ENCODE results near the gene POC5. TPM values are rescaled to one million over a fixed set of nuclear protein-coding genes. Genes with fewer than 3 reads are reported as not detected.

Gene POC5
- total and polyA plus RNA-seq, 2 experiments from 2014 or later: 16.2 to 25.9 TPM

DNA sequence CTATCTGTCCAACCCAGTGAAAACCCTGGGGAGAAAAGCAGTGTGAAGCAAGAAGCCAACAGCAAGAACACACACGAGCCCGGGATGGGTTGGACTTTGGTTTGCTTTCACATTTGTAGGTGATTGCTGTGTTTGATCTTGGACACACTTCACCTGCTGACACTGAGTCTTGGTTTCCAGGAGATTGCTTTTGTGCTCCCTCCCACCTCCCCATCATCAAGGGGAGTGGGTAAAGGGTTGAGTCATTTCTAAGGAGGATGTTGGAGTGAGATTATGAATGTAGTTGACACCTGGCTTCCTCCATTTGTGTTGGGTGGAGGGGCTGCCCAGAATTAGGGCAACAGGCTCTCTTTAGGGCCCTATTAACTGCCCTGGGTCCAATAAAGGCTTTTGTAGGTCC is 68.5 kb downstream of the POC5 start:
- no peaks in the 10 kb centered on the region for H3K79me2 ChIP-seq (replicated peaks; ENCODE audit: insufficient read depth)
- no peaks in the 10 kb centered on the region for H3F3A ChIP-seq (replicated peaks; ENCODE audit: low read depth)
- no peaks in the 10 kb centered on the region for H3K9me2 ChIP-seq (ENCODE audit: insufficient read depth)
- no peaks in the 10 kb centered on the region for H3K27me3 ChIP-seq (ENCODE audit: insufficient read depth)
- no peak overlapping the region for H3K27ac ChIP-seq (ENCODE audit: low read depth)
- no peak overlapping the region for H3K4me2 ChIP-seq
- no peak for TF ChIP-seq ZNF462 (CRISPR knock-in tag; IDR thresholded peaks at IDR 0.05)
- TF ChIP-seq JUNB (IDR thresholded peaks at IDR 0.05; ENCODE audit: unreplicated experiment): no peak
- TF ChIP-seq, protein P1, sequence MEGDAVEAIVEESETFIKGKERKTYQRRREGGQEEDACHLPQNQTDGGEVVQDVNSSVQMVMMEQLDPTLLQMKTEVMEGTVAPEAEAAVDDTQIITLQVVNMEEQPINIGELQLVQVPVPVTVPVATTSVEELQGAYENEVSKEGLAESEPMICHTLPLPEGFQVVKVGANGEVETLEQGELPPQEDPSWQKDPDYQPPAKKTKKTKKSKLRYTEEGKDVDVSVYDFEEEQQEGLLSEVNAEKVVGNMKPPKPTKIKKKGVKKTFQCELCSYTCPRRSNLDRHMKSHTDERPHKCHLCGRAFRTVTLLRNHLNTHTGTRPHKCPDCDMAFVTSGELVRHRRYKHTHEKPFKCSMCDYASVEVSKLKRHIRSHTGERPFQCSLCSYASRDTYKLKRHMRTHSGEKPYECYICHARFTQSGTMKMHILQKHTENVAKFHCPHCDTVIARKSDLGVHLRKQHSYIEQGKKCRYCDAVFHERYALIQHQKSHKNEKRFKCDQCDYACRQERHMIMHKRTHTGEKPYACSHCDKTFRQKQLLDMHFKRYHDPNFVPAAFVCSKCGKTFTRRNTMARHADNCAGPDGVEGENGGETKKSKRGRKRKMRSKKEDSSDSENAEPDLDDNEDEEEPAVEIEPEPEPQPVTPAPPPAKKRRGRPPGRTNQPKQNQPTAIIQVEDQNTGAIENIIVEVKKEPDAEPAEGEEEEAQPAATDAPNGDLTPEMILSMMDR (conservative IDR thresholded peaks at IDR 0.05; ENCODE audit: low read depth in 2 of 2): no peak
- TF ChIP-seq ZNF331 (CRISPR knock-in tag; IDR thresholded peaks at IDR 0.05; ENCODE audit: low read depth): no peak
- TF ChIP-seq REST (IDR thresholded peaks at IDR 0.05; ENCODE audit: unreplicated experiment): no peak
- TF ChIP-seq POLR2AphosphoS5 (IDR thresholded peaks at IDR 0.05; ENCODE audit: low read depth): no peak
- TF ChIP-seq EZH2 (IDR thresholded peaks at IDR 0.05; ENCODE audit: low read depth, unreplicated experiment): no peak
- no peak for TF ChIP-seq EZH2phosphoT487 (IDR thresholded peaks at IDR 0.05; ENCODE audit: unreplicated experiment)
- TF ChIP-seq NANOG (IDR thresholded peaks at IDR 0.05; ENCODE audit: borderline replicate concordance): no peak
- TF ChIP-seq, protein P2, sequence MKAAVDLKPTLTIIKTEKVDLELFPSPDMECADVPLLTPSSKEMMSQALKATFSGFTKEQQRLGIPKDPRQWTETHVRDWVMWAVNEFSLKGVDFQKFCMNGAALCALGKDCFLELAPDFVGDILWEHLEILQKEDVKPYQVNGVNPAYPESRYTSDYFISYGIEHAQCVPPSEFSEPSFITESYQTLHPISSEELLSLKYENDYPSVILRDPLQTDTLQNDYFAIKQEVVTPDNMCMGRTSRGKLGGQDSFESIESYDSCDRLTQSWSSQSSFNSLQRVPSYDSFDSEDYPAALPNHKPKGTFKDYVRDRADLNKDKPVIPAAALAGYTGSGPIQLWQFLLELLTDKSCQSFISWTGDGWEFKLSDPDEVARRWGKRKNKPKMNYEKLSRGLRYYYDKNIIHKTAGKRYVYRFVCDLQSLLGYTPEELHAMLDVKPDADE (IDR thresholded peaks at IDR 0.05): no peak
- no peak for TF ChIP-seq STAT1 (IDR thresholded peaks at IDR 0.05; ENCODE audit: unreplicated experiment)
- TF ChIP-seq ZNF114 (CRISPR knock-in tag; IDR thresholded peaks at IDR 0.05): no peak
- TF ChIP-seq CREB1 (CRISPR knock-in tag; IDR thresholded peaks at IDR 0.05; ENCODE audit: low read depth): no peak
- Mint-ChIP-seq H3K36me3 (ENCODE audit: low read depth) (peaks cover 3% of the 10 kb centered on the region; the same call in 1 of the 3 replicates), H3K4me3 (no peak overlapping the region), H3K27ac (no peak overlapping the region), H3K9me3 (peaks cover 7% of the 10 kb centered on the region; the same call in 2 of the 3 replicates), H3K27me3 (ENCODE audit: insufficient read depth, low read depth, poor library complexity) (peaks cover 7% of the 10 kb centered on the region), H3K4me1 (no peaks in the 10 kb centered on the region)
- no peak overlapping the region for H2AFZ ChIP-seq
- H3K4me1 ChIP-seq (ENCODE audit: insufficient read depth): 0 out of 2 replicates have a peak, but pooled peaks cover 3% of the 10 kb centered on the region
- H4K20me1 ChIP-seq (replicated peaks; ENCODE audit: insufficient read depth): no peaks in the 10 kb centered on the region
- ATAC-seq (no peak), DNase-seq (ENCODE audit: low spot score) (no peak)
- no peak overlapping the region for H3K4me3 ChIP-seq
- H3K36me3 ChIP-seq (ENCODE audit: insufficient read depth): no peaks in the 10 kb centered on the region

Measured in GM23338 (cell line).